Measurements from ENCODE around the gene CDC73.

CDC73 gene

DNA sequence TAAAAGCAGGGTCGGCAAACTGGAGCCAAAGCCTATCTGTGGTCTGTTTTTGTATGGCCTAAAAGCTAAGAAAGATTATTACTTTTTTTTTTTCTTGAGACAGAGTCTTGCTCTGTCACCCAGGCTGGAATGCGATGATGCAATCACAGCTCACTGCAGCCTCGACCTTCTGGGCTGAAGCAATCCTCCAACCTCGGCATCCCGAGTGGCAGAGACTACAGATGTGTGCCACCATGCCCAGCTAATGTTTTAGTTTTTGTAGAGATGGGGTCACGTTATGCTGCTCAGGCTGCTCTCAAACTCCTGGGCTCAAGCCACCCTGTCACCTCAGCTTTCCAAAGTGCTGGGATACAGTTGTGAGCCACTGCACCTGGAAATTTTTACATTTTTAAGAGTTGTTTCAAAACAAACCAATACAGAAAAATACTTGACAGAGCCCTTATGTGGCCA lies 10.2 kb upstream of the CDC73 start:
- TF ChIP-seq TAF1 (IDR thresholded peaks at IDR 0.05; ENCODE audit: borderline replicate concordance, insufficient read depth, low read length), result no peak
- no peak for TF ChIP-seq FOXP2 (optimal IDR thresholded peaks at IDR 0.05; ENCODE audit: borderline replicate concordance, extremely low read depth, extremely low read length, insufficient read depth)
- no peak for TF ChIP-seq SIN3A (IDR thresholded peaks at IDR 0.05; ENCODE audit: borderline replicate concordance, insufficient read depth, low read length)
- TF ChIP-seq POLR2AphosphoS5 (IDR thresholded peaks at IDR 0.05; ENCODE audit: low read depth, low read length), result no peak
- TF ChIP-seq, protein P1, sequence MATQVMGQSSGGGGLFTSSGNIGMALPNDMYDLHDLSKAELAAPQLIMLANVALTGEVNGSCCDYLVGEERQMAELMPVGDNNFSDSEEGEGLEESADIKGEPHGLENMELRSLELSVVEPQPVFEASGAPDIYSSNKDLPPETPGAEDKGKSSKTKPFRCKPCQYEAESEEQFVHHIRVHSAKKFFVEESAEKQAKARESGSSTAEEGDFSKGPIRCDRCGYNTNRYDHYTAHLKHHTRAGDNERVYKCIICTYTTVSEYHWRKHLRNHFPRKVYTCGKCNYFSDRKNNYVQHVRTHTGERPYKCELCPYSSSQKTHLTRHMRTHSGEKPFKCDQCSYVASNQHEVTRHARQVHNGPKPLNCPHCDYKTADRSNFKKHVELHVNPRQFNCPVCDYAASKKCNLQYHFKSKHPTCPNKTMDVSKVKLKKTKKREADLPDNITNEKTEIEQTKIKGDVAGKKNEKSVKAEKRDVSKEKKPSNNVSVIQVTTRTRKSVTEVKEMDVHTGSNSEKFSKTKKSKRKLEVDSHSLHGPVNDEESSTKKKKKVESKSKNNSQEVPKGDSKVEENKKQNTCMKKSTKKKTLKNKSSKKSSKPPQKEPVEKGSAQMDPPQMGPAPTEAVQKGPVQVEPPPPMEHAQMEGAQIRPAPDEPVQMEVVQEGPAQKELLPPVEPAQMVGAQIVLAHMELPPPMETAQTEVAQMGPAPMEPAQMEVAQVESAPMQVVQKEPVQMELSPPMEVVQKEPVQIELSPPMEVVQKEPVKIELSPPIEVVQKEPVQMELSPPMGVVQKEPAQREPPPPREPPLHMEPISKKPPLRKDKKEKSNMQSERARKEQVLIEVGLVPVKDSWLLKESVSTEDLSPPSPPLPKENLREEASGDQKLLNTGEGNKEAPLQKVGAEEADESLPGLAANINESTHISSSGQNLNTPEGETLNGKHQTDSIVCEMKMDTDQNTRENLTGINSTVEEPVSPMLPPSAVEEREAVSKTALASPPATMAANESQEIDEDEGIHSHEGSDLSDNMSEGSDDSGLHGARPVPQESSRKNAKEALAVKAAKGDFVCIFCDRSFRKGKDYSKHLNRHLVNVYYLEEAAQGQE (IDR thresholded peaks at IDR 0.05; ENCODE audit: insufficient read depth in 1 of 2, low read depth in 2 of 2, low read length in 2 of 2), result no peak

GRCh38 chr1:193113258-193113991 lies 8.4 kb upstream of the CDC73 start:
- TF ChIP-seq SIN3A (IDR thresholded peaks at IDR 0.05; ENCODE audit: borderline replicate concordance, insufficient read depth, low read length) (no peak), TAF1 (IDR thresholded peaks at IDR 0.05; ENCODE audit: borderline replicate concordance, insufficient read depth, low read length) (no peak), FOXP2 (optimal IDR thresholded peaks at IDR 0.05; ENCODE audit: borderline replicate concordance, extremely low read depth, extremely low read length, insufficient read depth) (no peak), POLR2AphosphoS5 (IDR thresholded peaks at IDR 0.05; ENCODE audit: low read depth, low read length) (no peak)
- TF ChIP-seq, protein P1 (IDR thresholded peaks at IDR 0.05; ENCODE audit: insufficient read depth in 1 of 2, low read depth in 2 of 2, low read length in 2 of 2), result no peak

GRCh38 chr1:193113992-193114332 lies 7.9 kb upstream of the CDC73 start:
- TF ChIP-seq, protein P1 (IDR thresholded peaks at IDR 0.05; ENCODE audit: insufficient read depth in 1 of 2, low read depth in 2 of 2, low read length in 2 of 2), result no peak
- TF ChIP-seq SIN3A (IDR thresholded peaks at IDR 0.05; ENCODE audit: borderline replicate concordance, insufficient read depth, low read length) (no peak), FOXP2 (optimal IDR thresholded peaks at IDR 0.05; ENCODE audit: borderline replicate concordance, extremely low read depth, extremely low read length, insufficient read depth) (no peak), POLR2AphosphoS5 (IDR thresholded peaks at IDR 0.05; ENCODE audit: low read depth, low read length) (no peak), TAF1 (IDR thresholded peaks at IDR 0.05; ENCODE audit: borderline replicate concordance, insufficient read depth, low read length) (no peak)

GRCh38 chr1:193114485-193115095 lies 7.2 kb upstream of the CDC73 start:
- TF ChIP-seq TAF1 (IDR thresholded peaks at IDR 0.05; ENCODE audit: borderline replicate concordance, insufficient read depth, low read length) (no peak), FOXP2 (optimal IDR thresholded peaks at IDR 0.05; ENCODE audit: borderline replicate concordance, extremely low read depth, extremely low read length, insufficient read depth) (no peak), SIN3A (IDR thresholded peaks at IDR 0.05; ENCODE audit: borderline replicate concordance, insufficient read depth, low read length) (no peak), POLR2AphosphoS5 (IDR thresholded peaks at IDR 0.05; ENCODE audit: low read depth, low read length) (no peak)
- TF ChIP-seq, protein P1 (IDR thresholded peaks at IDR 0.05; ENCODE audit: insufficient read depth in 1 of 2, low read depth in 2 of 2, low read length in 2 of 2), result no peak
